Nephron (organoid): Measurements from ENCODE around the gene CMYA5.

Source experiments
- H3K27ac Mint-ChIP-seq, 3 experiments: 2 replicates each; pipeline ENCODE4 v1.8.0; 2020; ENCODE audit warnings: mixed read lengths in 3 of 3, mild to moderate bottlenecking in 2 of 3, moderate library complexity in 1 of 3
- H3K27me3 Mint-ChIP-seq: 2 replicates; pipeline ENCODE4 v1.8.0; 2021; ENCODE audit warnings: low read depth, mild to moderate bottlenecking, moderate library complexity, mixed read lengths
- H3K36me3 Mint-ChIP-seq: 2 replicates; pipeline ENCODE4 v1.8.0; 2020; ENCODE audit warnings: low read depth, mixed read lengths
- H3K4me1 Mint-ChIP-seq: 2 replicates; pipeline ENCODE4 v1.8.0; 2020; ENCODE audit warnings: mixed read lengths
- H3K4me3 Mint-ChIP-seq, 3 experiments: 2 replicates each; pipeline ENCODE4 v1.8.0; 2020; ENCODE audit warnings: mild to moderate bottlenecking in 3 of 3, mixed read lengths in 3 of 3, moderate library complexity in 2 of 3
- H3K9me3 Mint-ChIP-seq: 2 replicates; pipeline ENCODE4 v1.8.0; 2020; ENCODE audit warnings: mixed read lengths
- TF ChIP-seq, protein P1 (sequence below), 3 experiments: fragments of 200-600 bp; sonication (generic); IDR thresholded peaks; one replicate each; pipeline ENCODE4 v1.5.0; 2021; ENCODE audit warnings: antibody characterized with exemption in 3 of 3; ENCODE audit not compliant: unreplicated experiment in 3 of 3

The CMYA5 gene

DNA sequence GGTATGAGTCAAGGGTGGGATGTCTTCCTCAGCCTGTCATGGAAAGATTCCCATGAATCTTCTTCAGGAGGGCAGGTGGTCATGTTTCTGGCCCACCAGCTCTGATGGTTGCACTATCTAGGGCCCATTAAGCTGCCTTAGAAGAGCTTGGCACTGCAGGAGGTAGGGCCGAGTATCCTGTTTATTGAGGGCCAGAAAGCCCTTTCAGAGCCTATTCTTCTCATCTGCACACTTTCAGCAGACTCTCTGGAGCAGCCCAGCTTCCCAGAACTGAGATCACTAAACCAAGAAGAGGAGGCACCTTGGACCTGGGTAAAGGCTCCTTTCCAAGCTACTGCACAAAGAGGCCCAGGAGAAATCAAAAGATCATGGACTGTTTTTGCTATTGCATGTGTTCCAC, 154.9 kb downstream of the CMYA5 start:
- Mint-ChIP-seq H3K4me1 (peaks cover 19% of the 10 kb centered on the region), H3K4me3 (no peak overlapping the region), H3K27me3 (peaks cover 58% of the 10 kb centered on the region), H3K9me3 (no peaks in the 10 kb centered on the region), H3K27ac (no peak overlapping the region), H3K36me3 (no peaks in the 10 kb centered on the region)
- TF ChIP-seq, protein P1, sequence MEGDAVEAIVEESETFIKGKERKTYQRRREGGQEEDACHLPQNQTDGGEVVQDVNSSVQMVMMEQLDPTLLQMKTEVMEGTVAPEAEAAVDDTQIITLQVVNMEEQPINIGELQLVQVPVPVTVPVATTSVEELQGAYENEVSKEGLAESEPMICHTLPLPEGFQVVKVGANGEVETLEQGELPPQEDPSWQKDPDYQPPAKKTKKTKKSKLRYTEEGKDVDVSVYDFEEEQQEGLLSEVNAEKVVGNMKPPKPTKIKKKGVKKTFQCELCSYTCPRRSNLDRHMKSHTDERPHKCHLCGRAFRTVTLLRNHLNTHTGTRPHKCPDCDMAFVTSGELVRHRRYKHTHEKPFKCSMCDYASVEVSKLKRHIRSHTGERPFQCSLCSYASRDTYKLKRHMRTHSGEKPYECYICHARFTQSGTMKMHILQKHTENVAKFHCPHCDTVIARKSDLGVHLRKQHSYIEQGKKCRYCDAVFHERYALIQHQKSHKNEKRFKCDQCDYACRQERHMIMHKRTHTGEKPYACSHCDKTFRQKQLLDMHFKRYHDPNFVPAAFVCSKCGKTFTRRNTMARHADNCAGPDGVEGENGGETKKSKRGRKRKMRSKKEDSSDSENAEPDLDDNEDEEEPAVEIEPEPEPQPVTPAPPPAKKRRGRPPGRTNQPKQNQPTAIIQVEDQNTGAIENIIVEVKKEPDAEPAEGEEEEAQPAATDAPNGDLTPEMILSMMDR (IDR thresholded peaks at IDR 0.05; ENCODE audit: unreplicated experiment in 3 of 3) = no peak

DNA sequence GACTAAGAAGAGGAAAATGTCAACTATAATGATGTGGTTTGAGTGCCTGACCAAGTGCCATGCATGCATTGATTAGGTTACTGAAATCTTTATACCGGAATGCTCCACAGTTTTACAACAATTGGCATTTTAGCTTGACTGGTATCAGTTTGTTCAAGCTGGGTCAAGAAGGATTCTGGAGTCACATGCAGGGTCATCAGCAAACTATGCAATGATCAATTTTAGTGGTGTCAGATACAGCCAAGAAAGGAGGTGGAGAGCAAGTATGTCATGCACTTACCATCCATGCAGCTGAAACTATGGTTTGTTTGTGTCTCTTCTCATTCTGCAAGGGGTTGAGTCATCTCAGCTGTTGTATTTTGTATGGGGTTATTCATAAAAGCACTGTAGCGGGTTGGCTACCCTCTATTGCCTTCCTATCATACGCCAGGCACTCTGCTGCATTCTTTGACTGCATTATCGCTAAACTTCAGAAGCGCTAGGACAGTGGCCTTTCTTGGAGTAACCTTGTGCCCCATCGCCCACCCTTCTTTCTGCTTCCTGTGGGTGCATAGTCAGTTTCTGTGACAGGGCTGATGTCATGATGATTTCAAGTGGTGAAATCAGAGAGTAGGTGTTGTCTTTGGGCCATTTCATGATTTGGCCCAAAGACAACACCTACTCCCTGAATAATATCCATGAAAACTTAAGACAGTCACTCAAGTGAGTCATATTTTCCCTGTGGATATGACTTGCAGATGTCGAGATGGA, 156.0 kb downstream of the CMYA5 start:
- peaks cover 58% of the 10 kb centered on the region for H3K27me3 Mint-ChIP-seq
- no peaks in the 10 kb centered on the region for H3K36me3 Mint-ChIP-seq

GRCh38 chr5:79846198-79846521, 156.5 kb downstream of the CMYA5 start:
- Mint-ChIP-seq H3K27me3 (peaks cover 56% of the 10 kb centered on the region), H3K9me3 (no peaks in the 10 kb centered on the region), H3K27ac (no peak overlapping the region), H3K4me3 (no peak overlapping the region), H3K4me1 (peaks cover 17% of the 10 kb centered on the region), H3K36me3 (no peaks in the 10 kb centered on the region)
- TF ChIP-seq, protein P1 (IDR thresholded peaks at IDR 0.05; ENCODE audit: unreplicated experiment in 3 of 3) = no peak

More for the DNA sequence above, 156.0 kb downstream of the CMYA5 start:
- TF ChIP-seq, protein P1 (IDR thresholded peaks at IDR 0.05; ENCODE audit: unreplicated experiment in 3 of 3) = no peak
- Mint-ChIP-seq H3K9me3 (no peaks in the 10 kb centered on the region), H3K4me1 (peaks cover 17% of the 10 kb centered on the region), H3K4me3 (no peak overlapping the region), H3K27ac (no peak overlapping the region)

- no peaks in the 10 kb centered on the region for H3K36me3 Mint-ChIP-seq
- H3K27me3 Mint-ChIP-seq = peaks cover 57% of the 10 kb centered on the region
- no peaks in the 10 kb centered on the region for H3K9me3 Mint-ChIP-seq
- H3K27ac Mint-ChIP-seq = no peak overlapping the region
- TF ChIP-seq, protein P1 (IDR thresholded peaks at IDR 0.05; ENCODE audit: unreplicated experiment in 3 of 3) = no peak
- H3K4me3 Mint-ChIP-seq = no peak overlapping the region
- H3K4me1 Mint-ChIP-seq = peaks cover 28% of the 10 kb centered on the region
Measured at GRCh38 chr5:79847561-79847960, 157.9 kb downstream of the CMYA5 start.

- no peak overlapping the region for H3K27ac Mint-ChIP-seq
- TF ChIP-seq, protein P1 (IDR thresholded peaks at IDR 0.05; ENCODE audit: unreplicated experiment in 3 of 3) = no peak
- H3K9me3 Mint-ChIP-seq = no peaks in the 10 kb centered on the region
Measured at GRCh38 chr5:79849061-79849460, 159.4 kb downstream of the CMYA5 start.

More at GRCh38 chr5:79849061-79849460, 159.4 kb downstream of the CMYA5 start:
- peaks cover 28% of the 10 kb centered on the region for H3K4me1 Mint-ChIP-seq
- no peak overlapping the region for H3K4me3 Mint-ChIP-seq
- peaks cover 46% of the 10 kb centered on the region for H3K27me3 Mint-ChIP-seq
- H3K36me3 Mint-ChIP-seq = no peaks in the 10 kb centered on the region
